Germinal center (tissue), 1 donor: ENCODE data around the gene NUCB2.

Experiments used
- DNase-seq: peaks from one replicate; pipeline ENCODE4 v3.0.0; 2012; ENCODE audit warnings: mixed read lengths, low spot score

NUCB2 gene

DNA sequence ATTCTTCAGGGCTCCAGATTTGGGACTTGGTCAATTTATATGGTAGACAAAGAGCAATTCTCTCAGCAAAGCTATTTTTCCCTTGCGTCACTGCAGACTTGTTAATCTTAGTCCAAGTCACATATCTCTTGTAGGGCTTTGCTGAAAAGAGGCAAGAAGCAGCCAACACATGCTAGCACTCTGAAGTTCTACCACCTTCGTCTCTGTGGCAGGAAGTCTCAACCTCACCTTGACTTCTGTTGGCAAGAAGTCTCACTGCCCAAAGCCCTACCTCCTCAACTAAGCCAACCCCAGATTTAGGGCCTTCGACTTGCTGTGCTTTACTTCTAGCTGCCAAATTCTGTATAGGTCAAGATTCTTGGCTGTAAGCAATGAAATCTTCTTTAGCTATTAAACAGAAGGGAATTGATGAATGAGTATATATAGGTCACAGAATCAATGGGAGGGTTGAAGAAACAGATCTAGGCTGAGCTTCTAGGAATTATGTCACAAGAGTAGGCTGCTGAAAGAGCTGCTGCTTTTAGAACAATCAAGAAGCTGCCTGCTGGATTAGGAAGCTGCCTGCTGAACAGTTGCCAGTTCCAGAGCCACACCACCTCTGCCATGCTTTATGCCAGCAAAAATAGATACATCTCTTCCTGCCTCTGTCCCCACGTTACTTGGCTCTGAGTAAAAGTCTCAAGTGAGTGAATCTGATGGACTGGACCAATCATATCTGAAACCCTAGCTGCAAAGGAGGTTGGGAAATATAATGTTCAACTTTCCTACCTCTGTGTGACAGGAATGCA is 57.5 kb downstream of the NUCB2 start:
- no peak for DNase-seq

DNA sequence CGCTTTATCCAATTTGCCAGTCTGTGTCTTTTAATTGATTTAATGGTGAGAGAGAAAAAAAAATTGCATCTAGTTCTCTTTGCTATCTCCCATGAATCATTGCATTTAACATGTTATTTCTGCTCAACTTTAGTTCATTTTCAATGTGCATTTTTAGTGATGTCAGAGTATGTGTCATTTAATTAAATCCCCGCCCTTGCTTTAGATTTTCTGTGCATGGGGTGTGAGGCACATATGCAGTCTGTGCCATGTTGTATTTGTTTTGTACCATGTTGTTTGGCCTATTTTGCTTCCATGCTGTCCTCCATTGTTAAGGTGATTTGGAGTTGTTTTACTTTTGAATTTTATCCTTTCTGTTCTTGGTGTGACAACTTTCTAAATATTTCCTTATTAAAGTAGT is 66.7 kb downstream of the NUCB2 start:
- DNase-seq: no peak

DNA sequence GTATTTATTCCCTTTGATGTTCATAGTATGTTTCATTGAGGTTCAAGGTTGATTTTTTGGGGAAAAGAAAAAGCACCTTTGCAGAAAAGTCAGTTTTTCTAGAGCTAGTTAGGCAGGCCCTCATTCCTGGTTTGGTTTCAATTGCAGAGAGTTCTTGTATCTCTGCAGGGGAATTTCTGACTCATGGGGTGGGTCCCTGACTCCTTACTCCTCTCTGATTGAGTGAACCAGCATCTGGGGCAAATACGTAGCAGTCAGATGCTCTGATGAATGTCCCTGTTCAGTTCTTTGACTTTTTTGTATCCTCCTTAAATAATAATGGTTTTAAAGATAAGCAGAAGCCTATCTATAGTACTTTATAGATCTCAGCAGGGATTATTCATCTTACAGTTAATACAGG is 67.4 kb downstream of the NUCB2 start:
- no peak for DNase-seq

DNA sequence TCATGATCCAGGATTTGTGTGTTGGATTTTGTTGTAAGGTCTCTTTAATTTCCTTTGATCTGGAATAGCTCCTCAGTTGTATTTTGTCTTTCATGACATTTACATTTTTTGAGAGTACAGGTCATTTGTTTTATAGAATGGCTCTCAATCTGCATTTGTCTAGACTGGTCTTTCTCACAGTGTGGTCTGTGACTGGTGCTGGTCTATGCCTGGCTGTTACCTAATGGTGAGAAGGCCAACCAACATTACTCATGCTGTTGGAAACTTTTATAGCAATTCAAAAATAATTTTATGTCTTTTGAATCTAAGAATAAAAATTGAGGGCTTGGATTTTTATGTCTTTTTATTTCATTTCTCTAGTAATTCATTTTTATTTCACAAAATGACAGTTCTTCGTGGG is 71.1 kb downstream of the NUCB2 start:
- DNase-seq: no peak

DNA sequence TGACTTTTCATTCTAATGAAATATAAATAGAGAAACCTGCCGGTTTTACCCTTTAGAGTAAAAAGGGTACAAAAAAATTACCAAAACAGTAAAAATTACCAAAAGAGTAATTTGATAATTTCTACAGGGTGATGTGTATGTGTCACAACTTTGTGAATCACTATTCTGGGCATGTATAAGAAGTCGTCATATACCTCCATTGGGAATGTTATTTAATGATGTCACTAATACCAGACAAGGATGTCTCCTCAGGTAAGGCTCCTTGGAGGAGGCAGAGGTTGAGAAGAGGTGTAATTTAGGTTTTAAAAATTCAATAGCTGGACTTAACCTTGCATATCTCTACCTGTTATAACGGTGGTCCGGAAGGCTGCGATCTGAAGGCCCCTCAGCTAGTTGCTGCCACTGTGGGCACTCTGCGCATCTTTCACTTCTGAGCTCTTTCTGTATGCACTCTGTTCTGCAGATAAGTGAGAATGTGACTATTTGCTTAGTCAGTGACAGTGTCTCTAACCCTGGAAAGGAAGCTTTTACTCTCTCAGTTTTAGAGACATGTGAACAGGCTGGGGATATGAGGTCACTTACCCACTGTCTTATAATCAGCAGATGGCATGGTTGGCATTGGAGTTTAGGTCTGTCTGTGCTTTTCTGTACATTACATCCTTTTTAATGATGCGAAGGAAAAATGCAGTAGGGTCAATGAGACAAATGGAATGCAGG is 74.1 kb downstream of the NUCB2 start:
- no peak for DNase-seq

DNA sequence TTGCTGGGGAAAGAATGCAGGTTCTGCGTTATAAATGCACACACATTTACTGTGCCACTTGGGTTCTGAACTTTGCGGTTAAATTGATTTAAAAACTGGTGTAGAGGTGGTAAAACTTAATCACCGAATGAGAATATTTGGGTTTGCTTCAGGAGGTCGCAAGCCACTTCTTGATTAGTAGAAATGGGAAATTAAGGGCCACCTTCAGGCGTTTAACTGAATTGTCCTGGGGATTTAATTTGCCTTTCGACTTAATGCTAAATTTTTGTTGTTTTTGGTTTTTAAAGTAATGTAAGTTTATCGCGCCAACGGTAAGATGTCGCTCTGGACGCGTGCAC is 74.6 kb downstream of the NUCB2 start:
- peak; percentile 14 for DNase-seq

DNA sequence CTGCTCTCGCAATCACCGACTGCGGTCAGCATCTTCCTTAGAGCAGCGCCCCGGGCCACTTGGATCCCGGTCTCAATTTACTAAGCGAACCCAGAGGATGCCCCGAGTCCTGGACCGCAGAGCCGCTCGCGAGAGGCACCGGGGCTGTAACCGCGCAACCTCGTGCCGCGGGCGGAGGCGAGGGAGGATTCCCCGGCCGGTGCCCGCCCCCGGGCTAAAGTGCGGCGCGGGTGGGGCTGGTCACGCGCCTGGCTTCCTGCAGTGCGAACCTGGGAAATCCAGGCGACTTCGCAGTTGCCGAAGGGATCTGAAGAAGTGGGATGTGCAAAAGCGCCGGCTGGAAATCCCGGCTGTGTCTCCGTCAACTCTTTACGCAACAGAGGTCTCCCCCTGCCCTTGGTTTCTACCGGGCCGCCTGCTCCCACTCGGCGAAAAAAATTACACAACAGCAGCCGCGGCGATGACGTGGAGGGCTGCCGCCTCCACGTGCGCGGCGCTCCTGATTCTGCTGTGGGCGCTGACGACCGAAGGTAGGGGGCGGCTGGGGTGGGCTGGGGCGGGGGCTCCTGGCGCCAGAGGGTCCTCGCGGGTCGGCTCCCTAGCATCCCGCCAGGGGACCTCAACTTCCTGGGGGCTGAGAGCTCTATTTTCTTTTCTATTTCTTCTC is 75.1 kb downstream of the NUCB2 start, which contains the start of gene NCR3LG1:
Gene NCR3LG1 (plus strand): TSS at position 291 of the 667 bp plus-strand sequence. CDS start 170 bp downstream, at position 461.
- DNase-seq: peak; percentile 59

DNA sequence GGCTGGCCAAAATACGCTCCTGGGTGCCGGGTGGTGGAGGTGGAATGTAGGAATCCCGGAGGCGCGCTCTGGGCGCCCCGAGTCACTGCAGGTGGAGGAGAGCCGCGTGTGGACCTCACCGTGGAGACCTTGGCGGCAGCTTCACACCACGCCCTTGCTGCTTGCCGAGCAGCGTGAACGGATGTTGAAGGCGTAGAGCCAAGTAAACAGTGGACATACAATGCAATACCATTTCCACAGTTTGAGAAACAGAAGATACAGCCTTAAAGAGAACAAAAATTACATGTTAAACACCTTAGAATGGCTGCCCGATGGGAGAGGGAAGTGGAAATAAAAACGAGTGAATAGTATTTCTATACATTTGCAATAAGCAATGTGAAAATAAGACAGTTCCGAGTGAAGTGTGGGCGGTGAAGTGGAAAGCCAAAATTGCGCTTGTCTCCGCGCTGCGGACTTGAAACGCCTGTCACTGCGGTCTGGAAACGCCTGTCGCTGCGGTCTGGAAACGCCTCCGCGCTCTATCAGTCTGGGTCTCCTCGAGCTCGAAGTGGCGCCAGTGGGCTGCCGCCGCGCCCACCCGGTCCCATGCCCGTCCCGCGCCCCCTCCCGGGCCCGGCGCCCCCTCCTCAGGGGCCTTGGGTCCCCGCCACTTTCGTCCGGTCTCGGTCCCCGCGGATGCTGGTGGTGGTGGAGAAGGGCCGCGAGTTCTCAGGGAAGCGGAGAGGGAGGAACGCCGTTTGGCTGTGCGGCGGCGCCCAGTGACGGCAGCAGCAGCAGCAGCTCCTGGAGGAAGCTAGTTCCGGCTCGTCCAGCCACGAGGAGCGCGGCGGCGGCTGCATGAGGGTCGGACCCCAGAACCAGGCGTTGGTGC is 76.6 kb downstream of the NUCB2 start:
- peak; percentile 43 for DNase-seq

DNA sequence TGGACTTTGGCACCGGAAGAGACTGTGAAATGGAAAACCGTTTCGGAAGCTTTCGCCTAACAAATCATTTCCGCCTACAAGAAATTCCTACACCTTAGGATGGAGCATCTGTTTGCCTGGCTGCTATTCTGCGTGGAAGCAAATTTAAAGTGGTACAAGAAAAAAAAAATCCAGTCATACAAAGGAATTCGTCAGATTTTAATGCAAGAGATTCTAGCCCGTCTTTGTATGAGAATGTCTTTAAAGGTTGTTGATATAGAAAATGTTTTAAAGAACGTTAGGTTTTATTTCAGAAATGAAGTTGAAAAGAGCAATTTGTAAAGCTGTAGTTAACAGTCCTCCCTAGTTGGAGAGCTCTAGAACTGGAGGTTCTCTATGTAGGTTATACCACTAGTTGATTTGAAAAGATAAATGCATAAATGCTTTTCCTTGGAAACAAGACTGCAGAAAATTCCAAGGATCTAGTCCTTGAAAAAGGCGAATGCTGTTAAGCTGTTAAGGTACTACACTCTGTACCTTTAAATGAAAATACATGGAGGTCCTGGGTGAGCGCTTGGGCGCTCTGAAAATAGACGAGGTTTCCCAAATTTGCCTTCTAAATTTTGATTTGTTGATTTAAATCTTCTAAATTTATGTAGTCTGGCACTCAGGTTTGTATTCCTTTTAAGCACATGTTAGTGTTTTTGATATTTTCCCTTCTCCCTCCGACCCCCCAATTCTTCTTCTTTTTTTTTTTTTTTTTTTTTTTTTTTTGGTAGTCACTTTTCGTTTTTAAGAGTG is 77.5 kb downstream of the NUCB2 start:
- DNase-seq: peak; percentile 16

DNA sequence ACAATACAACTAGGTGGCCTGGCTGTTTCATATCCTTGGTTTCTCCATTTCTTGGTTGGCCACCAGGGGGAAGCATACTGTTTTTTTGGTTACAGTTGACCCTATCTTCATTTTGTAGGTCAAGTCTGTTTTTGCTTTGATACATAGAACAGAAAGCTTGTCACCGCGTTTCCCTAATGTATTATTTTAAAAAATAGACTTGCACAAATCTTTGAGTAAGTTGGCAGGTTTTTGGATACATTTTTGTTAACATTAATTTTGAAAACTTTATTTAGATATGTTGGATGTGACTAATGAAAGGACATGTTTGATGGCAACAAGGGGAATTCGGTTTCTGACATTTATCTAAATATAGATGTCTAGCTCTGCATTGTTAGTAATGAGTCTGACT is 78.1 kb downstream of the NUCB2 start:
- DNase-seq: peak; percentile 78

DNA sequence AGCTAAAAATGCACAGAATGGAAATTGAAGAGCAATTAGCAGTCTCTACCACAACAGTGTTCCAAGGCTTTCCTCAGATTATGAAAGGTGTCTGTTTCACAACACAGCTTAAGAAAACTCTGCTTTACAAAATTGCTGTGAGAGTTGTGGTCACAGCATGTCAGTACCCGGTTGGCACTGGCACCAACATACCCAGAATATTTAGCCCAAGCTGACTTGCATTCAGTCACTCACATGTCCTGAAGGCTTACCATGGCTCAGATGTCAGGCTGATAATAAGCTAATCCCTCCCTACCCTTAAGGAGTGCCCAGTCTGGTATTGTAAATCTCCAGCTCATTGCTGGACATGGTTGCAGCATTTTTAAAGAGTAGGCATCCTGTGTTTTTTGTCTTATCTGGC is 90.0 kb downstream of the NUCB2 start:
- no peak for DNase-seq

DNA sequence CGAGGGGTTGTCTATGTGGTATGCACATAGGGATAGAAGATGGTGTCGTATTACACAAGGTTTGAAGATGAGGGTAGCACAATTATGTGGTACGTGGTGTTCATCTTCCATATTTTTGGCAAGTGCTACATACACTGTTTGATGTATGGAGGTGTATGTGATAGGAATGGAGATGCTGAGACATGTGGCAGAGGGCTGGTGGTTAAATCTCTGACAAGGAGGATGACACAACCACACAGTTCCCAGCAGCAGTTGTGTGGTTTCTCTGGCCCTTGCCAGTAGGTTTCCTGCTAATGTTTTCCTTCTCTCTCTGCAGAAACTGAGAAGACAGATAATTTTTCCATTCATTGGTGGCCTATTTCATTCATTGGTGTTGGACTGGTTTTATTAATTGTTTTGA is 92.0 kb downstream of the NUCB2 start:
- DNase-seq: no peak

DNA sequence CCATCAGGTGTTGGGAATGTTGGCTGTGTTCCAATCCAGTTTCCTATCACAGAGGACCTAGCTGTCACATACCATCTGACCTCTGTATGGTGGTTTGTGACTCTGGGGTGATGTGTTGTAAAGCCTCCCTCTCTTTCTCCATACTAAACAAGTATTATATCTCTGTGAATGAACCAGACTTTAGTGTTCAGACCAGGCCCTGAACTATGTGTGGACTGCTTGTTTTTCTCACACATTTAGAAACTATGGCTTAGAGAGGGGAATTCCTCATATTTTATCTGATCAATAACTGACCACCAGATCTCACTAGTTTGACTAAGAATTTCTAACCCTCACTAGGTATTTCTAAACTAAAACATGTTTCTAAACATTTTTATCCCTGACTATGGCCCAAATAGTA is 92.6 kb downstream of the NUCB2 start:
- DNase-seq: no peak

DNA sequence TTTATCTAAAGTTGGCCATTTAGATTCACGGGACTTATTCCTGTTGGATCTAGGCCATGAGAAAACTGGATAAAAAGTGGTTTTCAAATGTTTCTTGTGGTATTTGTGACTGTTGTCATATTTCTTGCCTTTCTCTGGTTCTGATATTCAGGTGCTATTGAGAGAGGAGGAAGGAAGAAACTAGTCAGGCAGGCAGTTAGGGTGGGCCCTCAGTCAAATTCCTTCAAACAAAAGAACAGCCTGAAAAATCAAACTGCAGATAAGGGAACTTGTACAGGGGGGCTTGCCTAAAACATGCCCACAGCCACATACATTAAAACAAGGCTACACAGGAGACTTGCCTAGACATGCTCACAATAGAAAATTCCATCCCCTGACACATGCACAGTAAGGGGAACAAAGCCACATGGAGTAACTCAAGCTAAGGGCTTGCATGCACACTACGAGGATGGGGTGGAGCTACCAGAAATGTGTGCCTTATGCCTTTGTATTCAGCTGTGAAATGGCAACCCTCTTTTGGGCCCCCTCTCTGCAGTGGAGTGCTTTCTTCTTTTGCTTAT is 93.2 kb downstream of the NUCB2 start:
- DNase-seq: no peak

DNA sequence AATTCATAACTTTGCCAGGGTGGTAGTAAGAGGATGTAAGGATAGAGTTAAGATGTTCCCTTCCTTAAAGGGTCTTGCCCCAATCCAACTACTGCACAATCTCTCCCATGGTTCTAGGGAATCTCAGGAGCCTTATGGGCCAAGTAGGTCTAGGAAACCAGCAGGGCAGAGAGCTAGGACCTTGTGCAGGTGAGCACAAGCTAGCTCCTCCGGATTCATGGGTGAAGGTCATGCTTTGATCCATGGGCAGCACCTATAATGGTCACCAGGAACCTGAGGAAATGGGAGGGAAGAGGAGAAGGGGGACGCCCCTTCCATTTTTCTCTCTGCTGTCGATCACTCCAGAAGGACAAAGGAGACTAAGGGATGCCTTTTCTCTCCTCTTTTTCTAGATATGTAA is 95.1 kb downstream of the NUCB2 start:
- DNase-seq: no peak

DNA sequence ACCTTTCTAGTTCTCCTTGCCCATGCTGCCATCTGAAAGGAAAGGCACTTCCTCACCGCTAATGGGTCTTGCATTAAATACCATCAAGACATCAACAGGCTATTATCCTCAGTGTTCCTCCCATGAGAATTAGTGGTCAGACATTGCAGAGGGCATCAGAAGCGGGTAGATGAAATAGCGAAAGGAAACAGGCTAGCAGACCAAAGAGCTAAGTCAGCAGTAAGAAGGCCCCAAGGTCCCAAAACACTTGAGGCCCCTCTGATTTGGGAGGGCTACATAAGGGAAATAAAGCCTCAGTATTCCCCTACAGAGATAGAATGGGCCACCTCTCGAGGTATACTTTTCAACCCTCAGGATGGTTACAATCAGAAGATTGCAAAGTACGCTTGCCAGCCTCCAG is 99.0 kb downstream of the NUCB2 start:
- DNase-seq: no peak

DNA sequence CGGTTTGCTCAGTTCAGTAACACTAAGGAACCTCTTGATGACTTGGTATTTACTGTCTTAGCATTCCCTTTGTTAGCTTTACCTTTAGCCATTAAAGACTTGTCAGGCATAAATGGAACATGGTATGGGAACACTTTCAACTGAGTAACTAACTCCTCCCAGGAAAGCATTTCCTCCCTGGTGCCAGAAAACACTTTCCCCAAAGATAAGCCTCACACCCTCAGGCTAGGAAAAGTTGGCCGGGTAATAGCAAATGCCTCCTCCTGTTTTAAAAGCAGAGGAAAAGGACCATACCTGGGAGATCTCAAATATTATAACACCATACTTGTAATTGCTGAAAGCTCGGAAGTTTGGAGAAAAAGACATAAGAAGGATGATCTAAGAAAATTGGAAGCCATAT is 100.0 kb downstream of the NUCB2 start:
- DNase-seq: no peak

DNA sequence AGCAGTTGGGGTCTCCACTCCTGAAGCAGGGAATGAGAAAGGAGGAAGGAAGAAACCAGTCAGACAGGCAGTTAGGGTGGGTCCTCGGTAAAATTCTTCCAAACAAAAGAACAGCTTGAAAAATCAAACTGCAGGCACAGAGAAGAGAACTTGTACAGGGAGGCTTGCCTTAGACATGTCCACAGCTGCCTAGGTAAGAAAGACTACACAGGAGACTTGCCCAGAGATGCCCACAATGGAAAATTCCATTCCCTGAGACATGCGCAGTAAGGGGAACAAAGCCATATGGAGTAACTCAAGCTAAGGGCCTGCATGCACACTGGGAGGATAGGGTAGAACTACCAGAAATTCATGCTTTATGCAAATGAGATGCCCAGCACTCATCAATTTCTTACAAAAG is 102.1 kb downstream of the NUCB2 start:
- no peak for DNase-seq

DNA sequence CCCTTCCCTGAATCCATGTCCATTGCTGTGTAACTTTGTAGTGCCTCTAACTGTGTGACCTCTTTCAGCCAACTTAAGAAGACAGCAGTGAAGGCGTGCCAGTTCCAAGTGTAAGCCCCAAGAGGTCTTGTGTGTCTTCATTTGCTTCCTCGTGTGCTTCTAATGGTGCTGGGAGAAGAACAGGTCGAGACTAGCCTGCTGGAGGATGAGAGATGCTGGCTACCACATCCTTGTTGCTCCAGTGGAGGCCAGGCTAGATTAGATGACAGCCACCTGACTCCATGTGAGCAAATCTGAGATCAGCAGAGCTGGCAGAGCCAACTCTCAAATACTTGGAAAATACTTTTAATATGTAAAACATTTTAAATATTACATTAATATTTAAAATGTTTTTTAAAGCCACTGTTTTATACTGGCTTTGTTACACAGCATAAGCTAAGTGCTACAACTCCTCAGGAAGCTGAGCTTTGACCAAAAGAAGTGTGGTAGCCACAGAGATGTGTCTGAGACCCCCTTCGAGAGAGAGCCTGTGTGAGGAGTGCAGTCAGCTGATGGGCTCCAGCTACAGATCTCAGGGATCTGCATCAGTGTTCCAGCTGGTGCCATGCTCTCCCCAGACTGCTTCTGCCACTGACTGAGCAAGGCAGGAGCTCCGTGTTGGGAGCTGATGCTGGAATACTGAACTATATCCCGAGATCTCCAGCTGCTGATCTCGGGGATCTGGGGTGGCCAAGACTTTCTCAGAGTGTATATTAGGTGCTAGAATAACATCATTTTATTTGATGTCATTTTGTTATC is 103.0 kb downstream of the NUCB2 start:
- no peak for DNase-seq

DNA sequence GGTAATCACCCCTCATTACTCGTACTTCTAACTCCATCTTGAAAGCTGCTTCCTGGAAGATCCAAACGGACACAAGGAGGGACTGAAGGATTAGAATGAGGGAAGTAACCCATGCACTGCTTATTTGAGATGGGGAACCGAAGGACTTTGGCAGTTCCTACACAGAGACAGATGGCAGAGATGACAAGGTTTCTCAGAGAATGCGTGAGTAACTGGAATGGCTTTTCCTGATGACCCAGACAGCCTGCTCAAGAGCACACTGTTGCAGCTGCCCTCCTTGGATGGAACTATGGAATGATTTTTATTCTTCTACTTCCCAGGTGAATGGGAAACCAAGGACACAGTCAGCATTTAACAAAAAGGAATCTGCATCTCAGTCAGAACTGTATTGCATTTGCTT is 104.6 kb downstream of the NUCB2 start:
- DNase-seq: no peak
